ENCODE measurements around the gene TPMT. TPM values are rescaled to one million over a fixed set of nuclear protein-coding genes. Genes with fewer than 3 reads are reported as not detected.
A peak's percentile ranks its signal among the peaks of the same experiment; 100 is the strongest.

TPMT gene
- total RNA-seq, 1 experiment from 2014 or later, result 13.3 TPM

GRCh38 chr6:18122128-18123093 is 32.5 kb downstream of the TPMT start, which contains the start of gene NHLRC1:
TSS of gene NHLRC1 (minus strand) at chr6:18122677. CDS start at chr6:18122606, 71 bp downstream.
- H3K4ac ChIP-seq (ENCODE audit: low read depth, low read length), result no peak within 1 kb of the TSS
- H3K79me1 ChIP-seq (ENCODE audit: insufficient read depth, low read depth, low read length, poor library complexity, severe bottlenecking), result no peaks in the 10 kb centered on the region
- H3K23me2 ChIP-seq (ENCODE audit: insufficient read length, low read depth, low read length, poor library complexity, severe bottlenecking), result peaks cover 5% of the 10 kb centered on the region
- TF ChIP-seq, protein P1, sequence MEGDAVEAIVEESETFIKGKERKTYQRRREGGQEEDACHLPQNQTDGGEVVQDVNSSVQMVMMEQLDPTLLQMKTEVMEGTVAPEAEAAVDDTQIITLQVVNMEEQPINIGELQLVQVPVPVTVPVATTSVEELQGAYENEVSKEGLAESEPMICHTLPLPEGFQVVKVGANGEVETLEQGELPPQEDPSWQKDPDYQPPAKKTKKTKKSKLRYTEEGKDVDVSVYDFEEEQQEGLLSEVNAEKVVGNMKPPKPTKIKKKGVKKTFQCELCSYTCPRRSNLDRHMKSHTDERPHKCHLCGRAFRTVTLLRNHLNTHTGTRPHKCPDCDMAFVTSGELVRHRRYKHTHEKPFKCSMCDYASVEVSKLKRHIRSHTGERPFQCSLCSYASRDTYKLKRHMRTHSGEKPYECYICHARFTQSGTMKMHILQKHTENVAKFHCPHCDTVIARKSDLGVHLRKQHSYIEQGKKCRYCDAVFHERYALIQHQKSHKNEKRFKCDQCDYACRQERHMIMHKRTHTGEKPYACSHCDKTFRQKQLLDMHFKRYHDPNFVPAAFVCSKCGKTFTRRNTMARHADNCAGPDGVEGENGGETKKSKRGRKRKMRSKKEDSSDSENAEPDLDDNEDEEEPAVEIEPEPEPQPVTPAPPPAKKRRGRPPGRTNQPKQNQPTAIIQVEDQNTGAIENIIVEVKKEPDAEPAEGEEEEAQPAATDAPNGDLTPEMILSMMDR (conservative IDR thresholded peaks at IDR 0.05), result peak; percentile 87
- H2BK120ac ChIP-seq (ENCODE audit: low read depth, low read length, poor library complexity, severe bottlenecking), result no peak within 1 kb of the TSS
- no peak within 1 kb of the TSS for H2BK5ac ChIP-seq (ENCODE audit: insufficient read length, low read length)
- WGBS (ENCODE audit: extremely low coverage, insufficient read length, low lambda C conversion rate), result no CpG with 5 or more reads among the region's 82 CpGs
- peak within 1 kb of the TSS; percentile 52 for H3K4me2 ChIP-seq (ENCODE audit: insufficient read depth, insufficient read length, low read length)
- peak within 1 kb of the TSS; percentile 15 for H4K5ac ChIP-seq (ENCODE audit: insufficient read length, low read depth, low read length)
- H3K9me3 ChIP-seq (ENCODE audit: control insufficient read depth, low read depth, low read length), result no peaks in the 10 kb centered on the region
- H3T11ph ChIP-seq (ENCODE audit: low read length), result no peak within 1 kb of the TSS
- no peak within 1 kb of the TSS for H2BK20ac ChIP-seq (ENCODE audit: low read depth, low read length, poor library complexity, severe bottlenecking)
- H4K91ac ChIP-seq (ENCODE audit: insufficient read length, low read depth, low read length), result no peak within 1 kb of the TSS
- peak; percentile 88 for DNase-seq
- Mint-ChIP-seq H3K27ac (peak within 1 kb of the TSS in 1 of 3 experiments; percentile 15; a peak in 1 of 7 replicates), H3K4me3 (peak within 1 kb of the TSS; percentile 55 to 73), H3K9me3 (no peaks in the 10 kb centered on the region; a peak in 1 of 5 replicates), H3K27me3 (ENCODE audit: low read depth) (peaks cover 21% of the 10 kb centered on the region), H3K4me1 (peaks cover 8 to 9% of the 10 kb centered on the region in 2 experiments), H3K36me3 (ENCODE audit: insufficient read depth in 1 of 3, low read depth in 3 of 3) (no peaks in the 10 kb centered on the region)
- no peaks in the 10 kb centered on the region for H3K4me1 ChIP-seq (ENCODE audit: insufficient read depth, low read length)
- H3K9ac ChIP-seq (ENCODE audit: extremely low read depth, insufficient read length, low read length), result no peak within 1 kb of the TSS
- no peak within 1 kb of the TSS for H4K8ac ChIP-seq (replicated peaks; ENCODE audit: insufficient read length, low read depth, low read length)
- peak within 1 kb of the TSS; percentile 83; the same call in 1 of the 2 replicates for H3K14ac ChIP-seq (ENCODE audit: insufficient read depth, low read length)
- peak within 1 kb of the TSS; percentile 90 for H3K18ac ChIP-seq (ENCODE audit: insufficient read length, low read depth, low read length)
- H3K56ac ChIP-seq (ENCODE audit: insufficient read length, low read depth, low read length), result no peak within 1 kb of the TSS
- H2AK5ac ChIP-seq (ENCODE audit: insufficient read length, low read length), result no peak within 1 kb of the TSS
- H2BK12ac ChIP-seq (ENCODE audit: insufficient read length, low read depth, low read length), result no peak within 1 kb of the TSS
- no peak within 1 kb of the TSS for H2AFZ ChIP-seq (ENCODE audit: low read length)
- H4K20me1 ChIP-seq (ENCODE audit: control insufficient read depth, insufficient read depth, insufficient read length), result no peaks in the 10 kb centered on the region
- no peaks in the 10 kb centered on the region for H3K79me2 ChIP-seq (ENCODE audit: insufficient read depth, low read length)
- no peak within 1 kb of the TSS for H3K27ac ChIP-seq (ENCODE audit: insufficient read length, low read depth, low read length)
- no peak within 1 kb of the TSS for H3K23ac ChIP-seq (ENCODE audit: insufficient read length, low read depth, low read length)
- no peaks in the 10 kb centered on the region for H3K27me3 ChIP-seq (ENCODE audit: insufficient read depth, low read length)
- H2BK15ac ChIP-seq (ENCODE audit: low read depth, low read length), result no peak within 1 kb of the TSS
